Measurements from ENCODE around the gene RPL35. TPM values are rescaled to one million over a fixed set of nuclear protein-coding genes. Genes with fewer than 3 reads are reported as not detected.

Gene RPL35
- total and polyA plus RNA-seq, 12 donors: 598 to 3,743 (median 714) TPM

DNA sequence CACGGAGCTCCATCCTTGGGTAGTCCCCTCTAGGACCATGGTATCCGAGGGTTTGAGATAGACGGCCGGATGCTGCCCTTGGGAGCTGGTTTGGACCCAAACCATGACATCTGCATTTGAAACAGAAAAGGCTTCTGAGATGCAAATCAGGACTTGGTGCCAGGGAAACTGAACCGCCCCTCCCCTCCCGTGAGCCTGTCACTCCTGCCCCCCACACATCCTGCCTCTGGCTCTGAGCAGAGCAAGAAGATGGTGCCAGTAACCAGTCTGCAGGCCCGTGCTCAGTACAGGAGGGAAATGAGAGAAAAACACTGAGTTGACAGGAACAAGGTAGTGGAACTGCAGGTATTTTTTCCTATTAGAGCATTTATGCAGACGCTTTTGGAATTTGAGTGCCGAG, 18.7 kb upstream of the RPL35 start:
- H3K27me3 ChIP-seq: no peaks in the 10 kb centered on the region
- TF ChIP-seq, protein P1, sequence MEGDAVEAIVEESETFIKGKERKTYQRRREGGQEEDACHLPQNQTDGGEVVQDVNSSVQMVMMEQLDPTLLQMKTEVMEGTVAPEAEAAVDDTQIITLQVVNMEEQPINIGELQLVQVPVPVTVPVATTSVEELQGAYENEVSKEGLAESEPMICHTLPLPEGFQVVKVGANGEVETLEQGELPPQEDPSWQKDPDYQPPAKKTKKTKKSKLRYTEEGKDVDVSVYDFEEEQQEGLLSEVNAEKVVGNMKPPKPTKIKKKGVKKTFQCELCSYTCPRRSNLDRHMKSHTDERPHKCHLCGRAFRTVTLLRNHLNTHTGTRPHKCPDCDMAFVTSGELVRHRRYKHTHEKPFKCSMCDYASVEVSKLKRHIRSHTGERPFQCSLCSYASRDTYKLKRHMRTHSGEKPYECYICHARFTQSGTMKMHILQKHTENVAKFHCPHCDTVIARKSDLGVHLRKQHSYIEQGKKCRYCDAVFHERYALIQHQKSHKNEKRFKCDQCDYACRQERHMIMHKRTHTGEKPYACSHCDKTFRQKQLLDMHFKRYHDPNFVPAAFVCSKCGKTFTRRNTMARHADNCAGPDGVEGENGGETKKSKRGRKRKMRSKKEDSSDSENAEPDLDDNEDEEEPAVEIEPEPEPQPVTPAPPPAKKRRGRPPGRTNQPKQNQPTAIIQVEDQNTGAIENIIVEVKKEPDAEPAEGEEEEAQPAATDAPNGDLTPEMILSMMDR (IDR thresholded peaks at IDR 0.05): no peak
- WGBS, 2 donors: 69 to 70% methylated on average over 9 of the region's 9 CpGs
- H3K4me1 ChIP-seq: no peaks in the 10 kb centered on the region
- DNase-seq (no peak), ATAC-seq (no peak)
- no peaks in the 10 kb centered on the region for H3K9me3 ChIP-seq
- intact Hi-C loops (cut with DNase I): no loop called here
- H3K4me3 ChIP-seq: no peak overlapping the region
- H3K27ac ChIP-seq: no peak overlapping the region
- peaks cover 0 to 100% (median 58%) of the 10 kb centered on the region in 9 donors for H3K36me3 ChIP-seq

DNA sequence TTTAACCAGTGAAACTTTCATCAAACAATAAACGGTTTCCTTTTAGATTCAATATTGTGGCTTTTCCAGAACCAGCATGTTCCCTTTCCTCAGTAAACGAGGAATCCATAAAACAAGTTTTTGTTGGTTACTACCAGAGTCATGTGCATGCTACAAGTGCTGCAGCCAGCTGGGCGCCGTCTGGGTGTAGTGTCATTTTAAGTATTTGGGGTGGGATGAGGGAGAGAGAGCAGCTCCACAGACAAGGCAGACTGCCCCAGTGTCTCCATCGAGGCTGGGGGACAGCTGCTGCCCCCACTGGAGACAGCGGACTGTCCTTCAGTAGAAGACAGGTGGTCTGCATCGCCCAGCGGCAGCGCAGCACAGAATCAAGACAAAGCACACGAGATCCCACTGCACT, 17.5 kb upstream of the RPL35 start:
- WGBS, 2 donors: 68 to 72% methylated on average over 10 of the region's 10 CpGs
- no peaks in the 10 kb centered on the region for H3K27me3 ChIP-seq
- TF ChIP-seq, protein P1 (IDR thresholded peaks at IDR 0.05): no peak
- peaks cover 0 to 5% (median 0%) of the 10 kb centered on the region in 9 donors for H3K4me1 ChIP-seq
- intact Hi-C loops (cut with DNase I): loop anchor here in 2 of 10 donors (10.0 kb wide), 2 partner anchors 56 to 266 kb away; partner anchors contain the start of gene SCAI (in 1 of the 2)
- no peak for DNase-seq
- H3K9me3 ChIP-seq: no peaks in the 10 kb centered on the region
- H3K36me3 ChIP-seq: peaks cover 0 to 100% (median 59%) of the 10 kb centered on the region in 9 donors
- H3K4me3 ChIP-seq: no peak overlapping the region
- H3K27ac ChIP-seq: no peak overlapping the region
- ATAC-seq: no peak

DNA sequence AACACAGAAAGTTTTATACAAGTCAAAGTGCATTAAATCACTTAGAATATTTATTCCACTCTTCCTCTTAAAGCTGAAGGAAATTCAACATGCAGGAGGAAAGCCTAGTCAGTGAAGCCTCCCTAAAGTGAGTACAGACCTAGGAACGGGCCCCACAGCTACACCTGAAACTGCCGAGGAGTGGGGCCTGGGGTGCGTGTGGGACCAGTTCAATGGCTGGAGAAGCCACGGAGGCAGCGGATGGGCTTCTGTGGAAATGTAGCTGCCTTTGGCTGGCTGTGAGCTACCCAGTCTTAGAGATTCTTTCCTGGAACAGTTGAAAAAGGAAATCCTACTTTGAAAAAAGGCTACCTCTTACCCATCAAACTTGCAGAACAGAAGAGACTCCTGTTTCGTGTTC, 16.8 kb upstream of the RPL35 start:
- H3K36me3 ChIP-seq: peaks cover 0 to 100% (median 62%) of the 10 kb centered on the region in 9 donors
- H3K27me3 ChIP-seq: no peaks in the 10 kb centered on the region
- DNase-seq (no peak), ATAC-seq (no peak)
- H3K9me3 ChIP-seq: no peaks in the 10 kb centered on the region
- TF ChIP-seq, protein P1 (IDR thresholded peaks at IDR 0.05): no peak
- no peak overlapping the region for H3K4me3 ChIP-seq
- H3K4me1 ChIP-seq: peaks cover under 1 to 13% (median 4%) of the 10 kb centered on the region in 9 donors
- intact Hi-C loops (cut with DNase I): loop anchor here in 2 of 10 donors (10.0 kb wide), 2 partner anchors 56 to 266 kb away; partner anchors contain the start of gene SCAI (in 1 of the 2)
- no peak overlapping the region for H3K27ac ChIP-seq
- 86 to 92% methylated on average over 6 of the region's 6 CpGs for WGBS, 2 donors

DNA sequence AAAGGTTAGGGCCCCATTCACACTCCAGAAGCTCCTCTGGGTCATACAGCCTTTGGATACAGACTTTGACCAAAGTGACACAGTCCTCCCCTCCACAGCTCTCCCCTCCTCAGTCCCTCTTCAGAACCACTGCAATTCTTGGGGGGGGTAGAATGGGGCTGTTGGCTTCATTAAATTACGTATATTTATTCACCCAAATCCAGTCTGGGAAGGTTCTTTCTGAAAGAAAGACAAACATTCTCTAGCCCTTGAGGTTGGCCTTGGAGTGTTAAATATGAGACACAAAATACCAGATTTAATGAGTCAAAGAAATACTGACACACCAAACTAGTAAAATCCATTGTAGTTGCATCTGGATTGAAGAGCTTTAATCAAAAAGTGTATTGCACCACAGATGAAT, 16.3 kb upstream of the RPL35 start:
- no peak for ATAC-seq
- 92 to 95% methylated on average over 1 of the region's 1 CpG for WGBS, 2 donors
- H3K4me3 ChIP-seq: no peak overlapping the region
- intact Hi-C loops (cut with DNase I): loop anchor here in 2 of 10 donors (10.0 kb wide), 2 partner anchors 57 to 267 kb away; partner anchors contain the start of gene SCAI (in 1 of the 2)
- H3K27me3 ChIP-seq: no peaks in the 10 kb centered on the region
- H3K36me3 ChIP-seq: peaks cover 0 to 99% (median 63%) of the 10 kb centered on the region in 9 donors
- peaks cover 6 to 18% (median 9%) of the 10 kb centered on the region in 9 donors for H3K4me1 ChIP-seq
- H3K27ac ChIP-seq: no peak overlapping the region
- no peaks in the 10 kb centered on the region for H3K9me3 ChIP-seq
- DNase-seq: no peak
- TF ChIP-seq, protein P1 (IDR thresholded peaks at IDR 0.05): no peak

Measured in heart right ventricle (tissue), 16 donors.